Thoracic aorta (tissue), 2 donors: Measurements from ENCODE around the gene FGL2. TPM values are rescaled to one million over a fixed set of nuclear protein-coding genes. Genes with fewer than 3 reads are reported as not detected.

ENCODE experiments used
- ATAC-seq: fragments of 150-250 bp; one replicate; pipeline ENCODE4 v1.8.0; 2017; ENCODE audit warnings: low read depth; ENCODE audit not compliant: insufficient number of reproducible peaks, low FRiP score
- DNase-seq: peaks from one replicate; pipeline ENCODE4 v3.0.0-alpha.2; 2020; ENCODE audit warnings: low spot score
- H3K27ac ChIP-seq, 2 donors: fragments of 200-600 bp; sonication (generic); 1 replicate in 1 of 2; 2 replicates in 1 of 2; pipeline ENCODE4 v1.5.1; 2016; ENCODE audit warnings: mild to moderate bottlenecking in 2 of 2, moderate library complexity in 2 of 2
- H3K27me3 ChIP-seq: fragments of 200-600 bp; sonication (generic); replicated peaks from 2 replicates; pipeline ENCODE4 v1.6.0; 2016; ENCODE audit warnings: mild to moderate bottlenecking; ENCODE audit not compliant: insufficient read depth
- H3K36me3 ChIP-seq: fragments of 200-600 bp; sonication (generic); one replicate; pipeline ENCODE4 v1.5.1; 2016
- H3K4me1 ChIP-seq, 2 donors: fragments of 200-600 bp; sonication (generic); 1 replicate in 1 of 2; 2 replicates in 1 of 2; pipeline versions ENCODE4 v1.5.1 to v1.6.0; 2016; ENCODE audit warnings: low read depth in 2 of 2, mild to moderate bottlenecking in 1 of 2; ENCODE audit not compliant: control insufficient read depth in 1 of 2
- H3K4me3 ChIP-seq: fragments of 200-600 bp; sonication (generic); 2 replicates; pipeline ENCODE4 v1.5.1; 2016; ENCODE audit warnings: mild to moderate bottlenecking
- H3K9me3 ChIP-seq: fragments of 200-600 bp; sonication (generic); 2 replicates; pipeline ENCODE4 v1.5.1; 2016
- total RNA-seq, 2 donors: library from RNA; depleted of rRNA; stranded (reverse); fragments of >200 nt; gene quantifications; one replicate each; pipeline versions ENCODE4 v1.1.0 to v1.2.3, GENCODE V29; 2016
- TF ChIP-seq, protein P1 (sequence below): fragments of 200-600 bp; sonication (generic); IDR thresholded peaks from one replicate; pipeline ENCODE4 v1.5.1; 2019; ENCODE audit warnings: antibody characterized with exemption

The FGL2 gene
- total RNA-seq: 100 to 1,000 TPM; 163 to 242 TPM

DNA sequence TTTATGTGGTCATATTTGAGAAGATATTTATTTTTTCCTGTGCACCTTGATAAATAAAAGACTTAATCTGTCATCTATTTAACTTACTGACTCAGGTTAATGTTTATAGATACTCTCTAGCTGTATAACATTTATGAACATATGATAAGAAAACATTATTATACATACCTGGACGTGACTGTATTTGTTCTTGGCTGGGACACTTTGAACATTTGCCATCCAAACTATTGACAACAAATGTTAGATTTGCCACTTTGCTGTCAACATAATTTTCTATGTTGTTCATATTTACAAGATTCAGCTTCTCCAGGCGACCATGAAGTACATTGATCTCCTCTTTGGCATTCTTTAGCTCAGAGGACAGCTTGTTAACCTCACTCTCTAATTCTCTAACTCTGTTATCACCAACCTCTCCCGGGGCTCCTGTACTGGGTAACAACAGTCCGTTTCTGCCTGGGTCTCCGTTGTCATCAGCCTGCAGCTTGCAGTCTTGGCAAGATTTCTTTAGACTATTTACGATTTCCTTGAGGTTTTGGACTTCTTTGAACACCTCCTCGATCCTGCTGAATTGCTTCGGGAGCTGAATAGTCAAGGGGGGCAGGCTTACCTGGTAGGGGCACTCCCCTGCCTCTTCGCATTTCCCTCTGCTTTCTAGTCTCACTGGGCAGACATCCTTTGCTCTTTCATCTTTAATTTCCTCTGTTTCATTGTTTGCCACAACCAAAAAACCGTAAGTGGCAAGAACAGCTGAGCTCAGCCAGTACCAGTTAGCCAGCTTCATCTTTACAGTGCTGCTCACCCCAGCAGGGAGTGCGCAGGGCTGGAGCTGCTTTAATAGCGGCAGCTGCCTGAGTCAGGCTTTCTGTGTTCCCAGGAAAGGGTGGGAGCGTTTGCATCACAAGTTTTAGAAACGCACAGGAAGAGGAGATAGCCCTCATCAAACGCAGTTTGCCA lies at the start of gene FGL2:
TSS of gene FGL2 (minus strand) at position 807 of the 954 bp plus-strand sequence. CDS start at position 781, 26 bp downstream.
- no peaks in the 10 kb centered on the region for H3K27me3 ChIP-seq
- peaks cover 5 to 36% of the 10 kb centered on the region in 2 donors for H3K4me1 ChIP-seq
- no peaks in the 10 kb centered on the region for H3K36me3 ChIP-seq
- H3K9me3 ChIP-seq: no peaks in the 10 kb centered on the region
- TF ChIP-seq, protein P1, sequence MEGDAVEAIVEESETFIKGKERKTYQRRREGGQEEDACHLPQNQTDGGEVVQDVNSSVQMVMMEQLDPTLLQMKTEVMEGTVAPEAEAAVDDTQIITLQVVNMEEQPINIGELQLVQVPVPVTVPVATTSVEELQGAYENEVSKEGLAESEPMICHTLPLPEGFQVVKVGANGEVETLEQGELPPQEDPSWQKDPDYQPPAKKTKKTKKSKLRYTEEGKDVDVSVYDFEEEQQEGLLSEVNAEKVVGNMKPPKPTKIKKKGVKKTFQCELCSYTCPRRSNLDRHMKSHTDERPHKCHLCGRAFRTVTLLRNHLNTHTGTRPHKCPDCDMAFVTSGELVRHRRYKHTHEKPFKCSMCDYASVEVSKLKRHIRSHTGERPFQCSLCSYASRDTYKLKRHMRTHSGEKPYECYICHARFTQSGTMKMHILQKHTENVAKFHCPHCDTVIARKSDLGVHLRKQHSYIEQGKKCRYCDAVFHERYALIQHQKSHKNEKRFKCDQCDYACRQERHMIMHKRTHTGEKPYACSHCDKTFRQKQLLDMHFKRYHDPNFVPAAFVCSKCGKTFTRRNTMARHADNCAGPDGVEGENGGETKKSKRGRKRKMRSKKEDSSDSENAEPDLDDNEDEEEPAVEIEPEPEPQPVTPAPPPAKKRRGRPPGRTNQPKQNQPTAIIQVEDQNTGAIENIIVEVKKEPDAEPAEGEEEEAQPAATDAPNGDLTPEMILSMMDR: no peak
- peak; percentile 9 for DNase-seq
- peak within 1 kb of the TSS; percentile 70 to 84 for H3K27ac ChIP-seq
- ATAC-seq: peak; percentile 48
- H3K4me3 ChIP-seq: peak within 1 kb of the TSS; percentile 93

- Histone ChIP-seq H3K9me3 (no peaks in the 10 kb centered on the region), H3K36me3 (no peaks in the 10 kb centered on the region), H3K4me1 (peaks cover 32 to 47% of the 10 kb centered on the region in 2 donors), H3K27me3 (no peaks in the 10 kb centered on the region), H3K4me3 (no peak overlapping the region), H3K27ac (no peak overlapping the region)
- TF ChIP-seq, protein P1: no peak
- DNase-seq (no peak), ATAC-seq (no peak)
Observed at GRCh38 chr7:77248154-77248553, 48.5 kb upstream of the FGL2 start.

GRCh38 chr7:77247206-77247850 lies 47.7 kb upstream of the FGL2 start:
- Histone ChIP-seq H3K9me3 (no peaks in the 10 kb centered on the region), H3K36me3 (no peaks in the 10 kb centered on the region), H3K27ac (no peak overlapping the region), H3K4me1 (peaks cover 37 to 52% of the 10 kb centered on the region in 2 donors), H3K27me3 (no peaks in the 10 kb centered on the region), H3K4me3 (no peak overlapping the region)
- TF ChIP-seq, protein P1: peak; percentile 73
- peak; percentile 32 for DNase-seq
- no peak for ATAC-seq

- DNase-seq: no peak
- Histone ChIP-seq H3K27me3 (no peaks in the 10 kb centered on the region), H3K4me3 (no peak overlapping the region), H3K9me3 (no peaks in the 10 kb centered on the region), H3K27ac (peak overlapping the region; percentile 31 to 59), H3K36me3 (no peaks in the 10 kb centered on the region), H3K4me1 (peaks cover 38 to 58% of the 10 kb centered on the region in 2 donors)
- TF ChIP-seq, protein P1: no peak
- ATAC-seq: no peak
Observed at GRCh38 chr7:77246026-77246640, 46.5 kb upstream of the FGL2 start.
